Measurements from ENCODE around the gene FAM221B.

Gene FAM221B

DNA sequence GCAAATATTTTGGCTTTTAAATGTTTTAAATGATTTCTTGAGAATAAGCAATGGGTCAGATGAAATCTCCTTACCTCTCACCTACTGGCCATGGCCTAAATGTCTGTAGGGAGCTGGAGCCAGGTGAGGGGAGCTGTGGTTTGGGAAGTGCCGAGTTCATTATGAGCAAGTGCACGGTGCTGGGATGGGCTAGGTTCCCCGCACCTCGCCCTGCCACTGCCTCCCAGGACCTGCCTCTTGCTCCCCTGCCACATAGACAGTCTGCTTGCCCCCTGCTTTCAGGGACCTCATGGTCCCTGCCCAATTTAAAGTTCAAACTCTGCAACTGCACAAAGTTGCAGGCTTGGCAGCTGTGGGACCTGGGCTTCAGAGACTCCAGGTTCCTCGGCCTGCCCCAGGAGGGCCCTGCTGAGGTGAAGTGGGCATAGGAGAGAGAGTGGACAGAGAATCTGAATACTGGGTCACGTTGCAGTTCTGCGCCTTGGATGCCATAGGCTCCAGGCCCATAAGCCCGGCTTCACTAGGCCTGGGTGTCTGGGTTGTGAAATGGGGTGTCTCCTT is 36.2 kb upstream of the FAM221B start:
- H3K9ac ChIP-seq (ENCODE audit: insufficient read length, low read depth) = no peak overlapping the region
- TF ChIP-seq ZNF274 (IDR thresholded peaks at IDR 0.05; ENCODE audit: low read depth, low read length) (no peak), YY1 (IDR thresholded peaks at IDR 0.05; ENCODE audit: insufficient read depth, insufficient read length) (no peak), SUZ12 (IDR thresholded peaks at IDR 0.05; ENCODE audit: extremely low read depth, insufficient read depth, insufficient read length) (no peak)
- H3K27me3 ChIP-seq (ENCODE audit: insufficient read depth, insufficient read length) = peaks cover 12% of the 10 kb centered on the region
- peaks cover 13% of the 10 kb centered on the region for H3K4me1 ChIP-seq (ENCODE audit: insufficient read depth, insufficient read length)
- DNase-seq (ENCODE audit: low read depth, low spot score) = no peak
- no peaks in the 10 kb centered on the region for H3K36me3 ChIP-seq (ENCODE audit: insufficient read depth, insufficient read length, low read length)
- no peaks in the 10 kb centered on the region for H3K9me3 ChIP-seq (ENCODE audit: insufficient read depth, low read length)
- no peak overlapping the region for H3K4me3 ChIP-seq (ENCODE audit: insufficient read length, low read depth)

DNA sequence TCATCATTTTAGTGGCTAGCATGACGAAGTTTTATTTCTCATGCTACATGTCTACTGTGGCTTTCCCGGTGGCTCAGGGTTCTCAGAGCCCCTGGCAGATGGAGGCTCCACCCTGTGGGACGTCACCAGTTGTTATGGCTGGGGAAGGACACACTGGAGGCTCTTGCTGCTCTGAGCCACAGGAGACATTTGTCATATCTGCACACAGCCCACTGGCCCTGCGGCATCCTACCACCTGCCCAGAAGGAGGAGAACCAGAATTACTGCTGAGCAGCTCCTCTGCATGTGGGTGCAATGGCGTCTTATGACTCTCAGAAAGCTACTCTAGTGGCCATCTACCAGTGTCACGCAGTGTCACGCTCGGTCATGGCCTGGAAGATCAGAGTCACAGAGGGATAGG is 35.1 kb upstream of the FAM221B start:
- no peak overlapping the region for H3K4me3 ChIP-seq (ENCODE audit: insufficient read length, low read depth)
- no peaks in the 10 kb centered on the region for H3K36me3 ChIP-seq (ENCODE audit: insufficient read depth, insufficient read length, low read length)
- H3K9ac ChIP-seq (ENCODE audit: insufficient read length, low read depth) = no peak overlapping the region
- TF ChIP-seq YY1 (IDR thresholded peaks at IDR 0.05; ENCODE audit: insufficient read depth, insufficient read length) = no peak
- no peak for TF ChIP-seq ZNF274 (IDR thresholded peaks at IDR 0.05; ENCODE audit: low read depth, low read length)
- no peak for TF ChIP-seq SUZ12 (IDR thresholded peaks at IDR 0.05; ENCODE audit: extremely low read depth, insufficient read depth, insufficient read length)
- H3K27me3 ChIP-seq (ENCODE audit: insufficient read depth, insufficient read length) = peaks cover 11% of the 10 kb centered on the region
- H3K9me3 ChIP-seq (ENCODE audit: insufficient read depth, low read length) = no peaks in the 10 kb centered on the region
- DNase-seq (ENCODE audit: low read depth, low spot score) = no peak
- peaks cover 5% of the 10 kb centered on the region for H3K4me1 ChIP-seq (ENCODE audit: insufficient read depth, insufficient read length)

DNA sequence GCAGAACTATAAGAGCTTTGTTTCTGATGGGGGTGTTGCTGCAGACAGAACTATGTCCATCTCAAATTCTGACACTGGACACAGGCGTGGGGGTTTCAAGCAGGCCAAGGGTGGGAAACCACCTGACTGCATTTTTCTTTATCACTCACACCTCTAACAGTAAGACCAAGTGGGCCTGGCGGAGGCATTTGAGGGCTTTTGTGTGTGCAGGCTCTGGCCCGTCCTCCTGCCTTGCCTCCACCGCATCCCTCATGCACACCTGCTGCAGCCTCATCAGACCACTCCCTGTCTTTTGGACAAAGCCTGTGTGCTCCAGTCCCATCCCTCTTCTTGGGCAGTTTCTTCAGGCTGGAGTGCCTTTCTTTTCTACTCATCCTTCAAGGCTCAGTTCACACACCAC is 33.8 kb upstream of the FAM221B start:
- no peak for DNase-seq (ENCODE audit: low read depth, low spot score)
- H3K27me3 ChIP-seq (ENCODE audit: insufficient read depth, insufficient read length) = peaks cover 11% of the 10 kb centered on the region
- no peak overlapping the region for H3K4me3 ChIP-seq (ENCODE audit: insufficient read length, low read depth)
- H3K9me3 ChIP-seq (ENCODE audit: insufficient read depth, low read length) = no peaks in the 10 kb centered on the region
- H3K4me1 ChIP-seq (ENCODE audit: insufficient read depth, insufficient read length) = peaks cover 2% of the 10 kb centered on the region
- TF ChIP-seq ZNF274 (IDR thresholded peaks at IDR 0.05; ENCODE audit: low read depth, low read length) = no peak
- H3K9ac ChIP-seq (ENCODE audit: insufficient read length, low read depth) = no peak overlapping the region
- no peaks in the 10 kb centered on the region for H3K36me3 ChIP-seq (ENCODE audit: insufficient read depth, insufficient read length, low read length)

GRCh38 chr9:35861161-35861897 is 32.8 kb upstream of the FAM221B start:
- no peaks in the 10 kb centered on the region for H3K9me3 ChIP-seq (ENCODE audit: insufficient read depth, low read length)
- H3K4me3 ChIP-seq (ENCODE audit: insufficient read length, low read depth) = no peak overlapping the region
- no peak for DNase-seq (ENCODE audit: low read depth, low spot score)
- TF ChIP-seq SUZ12 (IDR thresholded peaks at IDR 0.05; ENCODE audit: extremely low read depth, insufficient read depth, insufficient read length) (no peak), YY1 (IDR thresholded peaks at IDR 0.05; ENCODE audit: insufficient read depth, insufficient read length) (no peak), ZNF274 (IDR thresholded peaks at IDR 0.05; ENCODE audit: low read depth, low read length) (no peak)
- no peaks in the 10 kb centered on the region for H3K36me3 ChIP-seq (ENCODE audit: insufficient read depth, insufficient read length, low read length)
- peaks cover 2% of the 10 kb centered on the region for H3K4me1 ChIP-seq (ENCODE audit: insufficient read depth, insufficient read length)
- no peak overlapping the region for H3K9ac ChIP-seq (ENCODE audit: insufficient read length, low read depth)
- H3K27me3 ChIP-seq (ENCODE audit: insufficient read depth, insufficient read length) = peaks cover 11% of the 10 kb centered on the region

- H3K4me3 ChIP-seq (ENCODE audit: insufficient read length, low read depth) = no peak overlapping the region
- peaks cover 2% of the 10 kb centered on the region for H3K4me1 ChIP-seq (ENCODE audit: insufficient read depth, insufficient read length)
- TF ChIP-seq SUZ12 (IDR thresholded peaks at IDR 0.05; ENCODE audit: extremely low read depth, insufficient read depth, insufficient read length) = no peak
- TF ChIP-seq ZNF274 (IDR thresholded peaks at IDR 0.05; ENCODE audit: low read depth, low read length) = no peak
Measured at GRCh38 chr9:35859990-35860339, 31.4 kb upstream of the FAM221B start.

DNA sequence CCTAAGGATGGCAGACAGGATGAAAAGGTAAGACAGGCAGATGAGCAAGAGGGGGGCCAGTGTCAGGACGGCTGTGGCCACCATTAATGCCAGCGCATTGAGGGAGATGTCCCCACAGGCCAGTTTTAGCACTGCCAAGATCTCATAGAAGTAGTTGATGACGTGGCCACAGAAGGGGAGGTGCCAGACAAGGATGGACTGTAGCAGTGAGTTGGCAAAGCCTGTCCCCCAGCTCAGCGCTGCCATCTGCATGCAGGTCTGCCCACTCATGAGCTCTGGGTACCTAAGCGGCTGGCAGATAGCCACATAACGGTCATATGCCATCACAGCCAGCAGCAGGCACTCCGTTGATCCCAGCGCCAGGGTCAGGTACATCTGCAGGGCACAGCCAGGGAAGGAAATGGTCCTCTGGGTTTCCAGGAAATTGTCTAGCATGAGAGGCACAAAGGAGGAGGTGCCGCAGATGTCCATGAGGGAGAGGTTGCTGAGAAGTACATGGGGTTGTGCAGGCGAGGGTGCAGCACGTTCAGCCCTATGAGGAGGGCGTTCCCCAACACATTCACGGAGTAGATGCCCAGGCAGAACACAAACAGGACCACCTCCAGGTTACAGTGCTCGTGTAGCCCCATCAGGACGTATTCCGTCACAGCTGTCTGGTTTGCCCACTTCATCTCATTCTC is 30.9 kb upstream of the FAM221B start:
- H3K36me3 ChIP-seq (ENCODE audit: insufficient read depth, insufficient read length, low read length) = no peaks in the 10 kb centered on the region
- peaks cover 11% of the 10 kb centered on the region for H3K27me3 ChIP-seq (ENCODE audit: insufficient read depth, insufficient read length)
- TF ChIP-seq SUZ12 (IDR thresholded peaks at IDR 0.05; ENCODE audit: extremely low read depth, insufficient read depth, insufficient read length) (no peak), YY1 (IDR thresholded peaks at IDR 0.05; ENCODE audit: insufficient read depth, insufficient read length) (no peak), ZNF274 (IDR thresholded peaks at IDR 0.05; ENCODE audit: low read depth, low read length) (no peak)
- H3K9ac ChIP-seq (ENCODE audit: insufficient read length, low read depth) = no peak overlapping the region
- no peak overlapping the region for H3K4me3 ChIP-seq (ENCODE audit: insufficient read length, low read depth)
- H3K4me1 ChIP-seq (ENCODE audit: insufficient read depth, insufficient read length) = peaks cover 2% of the 10 kb centered on the region
- H3K9me3 ChIP-seq (ENCODE audit: insufficient read depth, low read length) = no peaks in the 10 kb centered on the region
- no peak for DNase-seq (ENCODE audit: low read depth, low spot score)

More at GRCh38 chr9:35859990-35860339, 31.4 kb upstream of the FAM221B start:
- Histone ChIP-seq H3K27me3 (ENCODE audit: insufficient read depth, insufficient read length) (peaks cover 11% of the 10 kb centered on the region), H3K9me3 (ENCODE audit: insufficient read depth, low read length) (no peaks in the 10 kb centered on the region), H3K36me3 (ENCODE audit: insufficient read depth, insufficient read length, low read length) (no peaks in the 10 kb centered on the region), H3K9ac (ENCODE audit: insufficient read length, low read depth) (no peak overlapping the region)
- no peak for DNase-seq (ENCODE audit: low read depth, low spot score)

DNA sequence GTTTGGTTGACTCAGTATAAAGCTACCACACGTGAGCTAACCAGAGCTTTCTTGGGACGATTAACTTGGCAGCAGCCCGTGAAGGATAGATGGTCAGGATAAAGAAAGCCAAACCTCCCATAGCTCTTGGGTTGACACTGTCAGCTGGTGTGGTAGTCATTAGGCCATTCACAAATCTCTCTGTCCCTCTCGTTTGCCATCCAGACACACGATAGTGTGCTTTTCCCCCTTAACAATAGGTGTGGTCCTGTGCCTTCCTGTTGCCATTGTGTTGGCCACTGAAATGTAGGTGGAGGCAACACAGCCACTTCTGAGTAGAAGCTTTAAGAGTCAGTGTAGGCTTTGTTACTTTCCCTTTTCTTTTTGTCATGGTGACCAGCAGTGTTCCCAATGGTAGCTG is 29.9 kb upstream of the FAM221B start:
- Histone ChIP-seq H3K4me3 (ENCODE audit: insufficient read length, low read depth) (no peak overlapping the region), H3K27me3 (ENCODE audit: insufficient read depth, insufficient read length) (peaks cover 11% of the 10 kb centered on the region), H3K9ac (ENCODE audit: insufficient read length, low read depth) (no peak overlapping the region), H3K4me1 (ENCODE audit: insufficient read depth, insufficient read length) (peaks cover 4% of the 10 kb centered on the region), H3K9me3 (ENCODE audit: insufficient read depth, low read length) (no peaks in the 10 kb centered on the region), H3K36me3 (ENCODE audit: insufficient read depth, insufficient read length, low read length) (no peaks in the 10 kb centered on the region)
- no peak for TF ChIP-seq ZNF274 (IDR thresholded peaks at IDR 0.05; ENCODE audit: low read depth, low read length)
- TF ChIP-seq SUZ12 (IDR thresholded peaks at IDR 0.05; ENCODE audit: extremely low read depth, insufficient read depth, insufficient read length) = no peak
- no peak for TF ChIP-seq YY1 (IDR thresholded peaks at IDR 0.05; ENCODE audit: insufficient read depth, insufficient read length)
- no peak for DNase-seq (ENCODE audit: low read depth, low spot score)

Measured in NT2/D1 (cell line).